K562 (cell line): Measurements from ENCODE around the gene IGLON5.

Experiments used
- ETV6 ChIP-seq, 3 experiments: fragments of 150-350 bp in 1 of 3; sonication (generic) in 1 of 3; formaldehyde crosslinking in 1 of 3; IDR thresholded peaks; 2 replicates each; pipeline versions ENCODE4 v1.6.1 to v1.8.0; 2014 to 2022; ENCODE audit warnings: borderline replicate concordance in 2 of 3, low read depth in 2 of 3, antibody characterized with exemption in 1 of 3, low read length in 1 of 3, mild to moderate bottlenecking in 1 of 3, missing genetic modification reagents in 1 of 3
- EZH2 ChIP-seq: IDR thresholded peaks from 2 replicates; pipeline ENCODE4 v1.6.1; 2012; ENCODE audit warnings: low read depth, mild to moderate bottlenecking, inconsistent platforms, low read length, borderline replicate concordance
- GABPA ChIP-seq: fragments of 200-800 bp; sonication (Bioruptor generic); conservative IDR thresholded peaks from 2 replicates; pipeline ENCODE4 v1.6.1; 2016; ENCODE audit warnings: low read depth, missing genetic modification characterization, missing compliant biosample characterization
- SIN3A ChIP-seq, 2 experiments: fragments of 150-350 bp in 1 of 2; IDR thresholded peaks; 2 replicates each; pipeline ENCODE4 v1.6.1; 2011 to 2016; ENCODE audit warnings: borderline replicate concordance in 2 of 2, low read depth in 2 of 2, low read length in 2 of 2, mild to moderate bottlenecking in 2 of 2, moderate library complexity in 2 of 2; ENCODE audit not compliant: control insufficient read depth in 1 of 2

GRCh38 chr19:51311351-51312257 lies at the start of gene IGLON5:
- TF ChIP-seq SIN3A (IDR thresholded peaks at IDR 0.05; ENCODE audit: borderline replicate concordance in 2 of 2, control insufficient read depth in 1 of 2, low read depth in 2 of 2, low read length in 2 of 2) (no peak), ETV6 (IDR thresholded peaks at IDR 0.05; ENCODE audit: borderline replicate concordance in 1 of 2, low read depth in 2 of 2, low read length in 1 of 2) (no peak), ETV6 (CRISPR knock-in tag; IDR thresholded peaks at IDR 0.05; ENCODE audit: borderline replicate concordance) (no peak), GABPA (no peak), EZH2 (no peak)
